ENCODE measurements around the gene CCDC39. TPM values are rescaled to one million over a fixed set of nuclear protein-coding genes. Genes with fewer than 3 reads are reported as not detected.
A peak's percentile ranks its signal among the peaks of the same experiment; 100 is the strongest.

Gene CCDC39
- total and polyA plus RNA-seq, 8 donors = 0.63 to 10.6 (median 7.6) TPM; not detected in 1

GRCh38 chr3:180590396-180590795 is 88.9 kb downstream of the CCDC39 start:
- no peak for ATAC-seq
- no peak overlapping the region for H3K4me3 ChIP-seq
- intact Hi-C loops (cut with DNase I) = no loop called here
- no peaks in the 10 kb centered on the region for H3K9me3 ChIP-seq
- H3K36me3 ChIP-seq = no peaks in the 10 kb centered on the region
- H3K27me3 ChIP-seq = peaks cover 0 to 43% of the 10 kb centered on the region in 2 donors
- H3K4me1 ChIP-seq = no peaks in the 10 kb centered on the region
- TF ChIP-seq CTCF (IDR thresholded peaks at IDR 0.05) = no peak
- H3K27ac ChIP-seq = no peak overlapping the region
- peak in 1 of 4 donors; percentile 51 for DNase-seq

GRCh38 chr3:180580934-180581333 is 98.4 kb downstream of the CCDC39 start:
- Histone ChIP-seq H3K27me3 (peaks cover 0 to 25% of the 10 kb centered on the region in 2 donors), H3K9me3 (no peaks in the 10 kb centered on the region), H3K4me1 (no peaks in the 10 kb centered on the region), H3K27ac (no peak overlapping the region), H3K4me3 (no peak overlapping the region), H3K36me3 (no peaks in the 10 kb centered on the region)
- DNase-seq (no peak), ATAC-seq (no peak)
- intact Hi-C loops (cut with DNase I) = no loop called here
- no peak for TF ChIP-seq CTCF (IDR thresholded peaks at IDR 0.05)

GRCh38 chr3:180575571-180575970 is 103.7 kb downstream of the CCDC39 start:
- no peak for TF ChIP-seq CTCF (IDR thresholded peaks at IDR 0.05)
- Histone ChIP-seq H3K36me3 (no peaks in the 10 kb centered on the region), H3K27ac (no peak overlapping the region), H3K4me1 (no peaks in the 10 kb centered on the region), H3K4me3 (no peak overlapping the region), H3K9me3 (no peaks in the 10 kb centered on the region), H3K27me3 (no peaks in the 10 kb centered on the region)
- intact Hi-C loops (cut with DNase I) = no loop called here
- DNase-seq (no peak), ATAC-seq (no peak)

- intact Hi-C loops (cut with DNase I) = no loop called here
- no peak overlapping the region for H3K4me3 ChIP-seq
- H3K36me3 ChIP-seq = no peaks in the 10 kb centered on the region
- ATAC-seq = no peak
- H3K27me3 ChIP-seq = no peaks in the 10 kb centered on the region
- no peaks in the 10 kb centered on the region for H3K4me1 ChIP-seq
- TF ChIP-seq CTCF (IDR thresholded peaks at IDR 0.05) = no peak
- no peak overlapping the region for H3K27ac ChIP-seq
- H3K9me3 ChIP-seq = no peaks in the 10 kb centered on the region
- no peak for DNase-seq
Measured at GRCh38 chr3:180571831-180572598, 107.3 kb downstream of the CCDC39 start.

DNA sequence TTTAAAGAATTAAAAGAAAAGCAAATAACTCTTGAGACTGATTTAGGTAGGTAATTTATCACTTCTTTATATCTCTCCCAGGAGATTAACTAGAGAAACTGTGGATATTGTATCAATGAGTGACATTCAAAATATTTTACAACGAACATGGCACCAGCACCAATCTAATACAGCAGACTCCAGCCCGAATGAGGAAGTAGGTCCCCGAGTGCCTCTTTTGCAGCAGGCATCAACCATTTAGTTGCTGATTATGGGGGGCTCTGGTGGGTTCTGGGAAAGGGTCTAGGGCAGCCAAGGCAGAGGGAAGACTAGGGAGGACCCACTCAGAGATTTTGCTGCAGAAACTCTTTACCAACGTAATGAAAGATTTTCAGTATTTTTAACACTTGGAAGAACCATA is 109.1 kb downstream of the CCDC39 start:
- no peak for ATAC-seq
- no peak for TF ChIP-seq CTCF (IDR thresholded peaks at IDR 0.05)

More for the DNA sequence above, 109.1 kb downstream of the CCDC39 start:
- intact Hi-C loops (cut with DNase I) = no loop called here
- H3K4me3 ChIP-seq = no peak overlapping the region
- no peaks in the 10 kb centered on the region for H3K4me1 ChIP-seq
- no peaks in the 10 kb centered on the region for H3K36me3 ChIP-seq
- H3K27me3 ChIP-seq = no peaks in the 10 kb centered on the region
- H3K27ac ChIP-seq = no peak overlapping the region
- DNase-seq = no peak
- H3K9me3 ChIP-seq = no peaks in the 10 kb centered on the region

Measured in left lung (tissue), 10 donors.